ENCODE data around the gene EEA1. TPM values are rescaled to one million over a fixed set of nuclear protein-coding genes. Genes with fewer than 3 reads are reported as not detected.
A peak's percentile ranks its signal among the peaks of the same experiment; 100 is the strongest.

EEA1 gene
- total and polyA plus RNA-seq, 11 donors: 5.1 to 45.5 (median 28.5) TPM

DNA sequence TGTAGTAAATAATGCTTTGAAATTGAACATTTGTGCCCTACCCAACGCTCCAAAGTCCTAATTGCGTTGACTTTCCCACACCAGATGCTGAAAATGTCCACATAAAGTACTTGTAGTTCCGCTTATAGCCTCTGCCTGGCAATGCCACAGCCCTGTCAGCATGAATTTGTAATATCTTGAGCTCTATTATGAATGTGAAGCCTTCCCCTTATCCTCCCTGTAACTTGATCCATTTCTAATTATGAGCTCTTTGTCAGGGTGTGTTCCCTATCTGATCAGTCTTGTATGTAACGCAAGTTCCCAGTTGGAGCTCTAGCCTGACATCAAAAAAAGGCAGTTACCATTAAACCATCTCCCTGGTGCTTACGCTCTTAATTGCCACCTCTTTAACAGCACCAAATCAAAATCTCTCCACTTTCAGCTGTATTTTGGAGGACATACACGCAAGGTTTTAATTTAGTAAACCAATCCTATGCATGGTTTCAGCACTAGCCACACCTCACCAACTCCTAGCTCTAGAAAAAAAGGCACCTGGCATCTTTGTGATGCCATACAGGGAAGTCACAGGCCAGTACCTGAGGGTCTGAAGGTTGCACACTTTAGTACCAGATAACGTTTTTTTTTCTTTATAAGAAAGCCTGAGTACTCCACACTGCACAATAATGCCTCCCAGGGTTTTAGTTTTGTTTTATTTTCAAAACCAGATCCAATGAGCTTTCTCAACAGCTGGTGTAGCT is 69.3 kb downstream of the EEA1 start:
- H3K27me3 ChIP-seq: no peaks in the 10 kb centered on the region
- no peak overlapping the region for H3K27ac ChIP-seq
- TF ChIP-seq, protein P1, sequence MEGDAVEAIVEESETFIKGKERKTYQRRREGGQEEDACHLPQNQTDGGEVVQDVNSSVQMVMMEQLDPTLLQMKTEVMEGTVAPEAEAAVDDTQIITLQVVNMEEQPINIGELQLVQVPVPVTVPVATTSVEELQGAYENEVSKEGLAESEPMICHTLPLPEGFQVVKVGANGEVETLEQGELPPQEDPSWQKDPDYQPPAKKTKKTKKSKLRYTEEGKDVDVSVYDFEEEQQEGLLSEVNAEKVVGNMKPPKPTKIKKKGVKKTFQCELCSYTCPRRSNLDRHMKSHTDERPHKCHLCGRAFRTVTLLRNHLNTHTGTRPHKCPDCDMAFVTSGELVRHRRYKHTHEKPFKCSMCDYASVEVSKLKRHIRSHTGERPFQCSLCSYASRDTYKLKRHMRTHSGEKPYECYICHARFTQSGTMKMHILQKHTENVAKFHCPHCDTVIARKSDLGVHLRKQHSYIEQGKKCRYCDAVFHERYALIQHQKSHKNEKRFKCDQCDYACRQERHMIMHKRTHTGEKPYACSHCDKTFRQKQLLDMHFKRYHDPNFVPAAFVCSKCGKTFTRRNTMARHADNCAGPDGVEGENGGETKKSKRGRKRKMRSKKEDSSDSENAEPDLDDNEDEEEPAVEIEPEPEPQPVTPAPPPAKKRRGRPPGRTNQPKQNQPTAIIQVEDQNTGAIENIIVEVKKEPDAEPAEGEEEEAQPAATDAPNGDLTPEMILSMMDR (IDR thresholded peaks at IDR 0.05): no peak
- no peak for TF ChIP-seq POLR2A (IDR thresholded peaks at IDR 0.05)
- peaks cover 0 to 6% (median 0%) of the 10 kb centered on the region in 12 donors for H3K4me1 ChIP-seq
- H3K36me3 ChIP-seq: peaks cover 0 to 62% (median 35%) of the 10 kb centered on the region in 9 donors
- DNase-seq (no peak), ATAC-seq (peak in 3 of 4 donors; percentile 42 to 53 (median 48))
- 74 to 78% (median 76%) methylated on average over 7 of the region's 7 CpGs for WGBS, 4 donors
- H3K4me3 ChIP-seq: no peak overlapping the region
- intact Hi-C loops (cut with DNase I): loop anchor here in 1 of 10 donors (5.0 kb wide), 1 partner anchor 67 kb away; the partner anchor contains the start of gene EEA1
- H3K9me3 ChIP-seq: no peaks in the 10 kb centered on the region

DNA sequence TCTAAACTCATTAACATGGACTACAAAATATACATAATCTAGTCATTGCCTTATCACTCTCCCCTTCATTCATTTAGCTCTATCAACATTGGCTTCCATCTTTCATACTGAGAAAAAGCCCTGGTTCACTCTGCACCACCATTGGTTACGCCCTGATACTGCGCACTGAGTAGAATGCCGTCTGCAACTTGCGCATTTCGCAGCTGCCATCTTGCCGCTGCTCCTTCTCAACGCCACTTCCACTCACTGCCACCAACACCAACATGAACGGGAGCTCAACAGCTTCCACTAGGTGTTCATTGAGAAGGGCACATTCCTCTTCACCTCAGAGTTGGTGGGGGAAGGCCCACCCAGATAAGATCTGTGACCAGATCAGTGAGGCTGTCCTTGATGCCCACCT is 71.3 kb downstream of the EEA1 start:
- ATAC-seq: no peak
- intact Hi-C loops (cut with DNase I): no loop called here

DNA sequence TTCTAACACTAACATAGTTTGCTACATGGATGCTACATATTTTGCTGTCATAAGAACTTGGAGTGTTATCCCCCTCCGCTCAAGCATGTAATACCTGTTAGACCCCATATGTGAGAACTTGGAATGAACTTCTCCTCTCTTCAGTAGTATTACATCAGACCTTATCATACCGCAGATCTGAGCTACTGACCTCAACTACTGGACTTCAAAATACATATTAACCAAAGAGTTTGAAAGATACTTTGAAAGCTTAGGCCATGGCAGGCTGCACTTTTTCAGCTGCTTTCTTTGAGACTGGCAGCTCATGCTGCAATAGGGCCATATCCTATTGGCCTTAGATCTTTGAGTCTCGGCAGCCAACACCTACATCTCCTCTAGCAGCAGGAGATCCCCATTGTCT is 74.8 kb downstream of the EEA1 start:
- peaks cover 0 to 78% (median 45%) of the 10 kb centered on the region in 9 donors for H3K36me3 ChIP-seq
- no peak for ATAC-seq

More for the DNA sequence above, 71.3 kb downstream of the EEA1 start:
- Histone ChIP-seq H3K4me3 (no peak overlapping the region), H3K27ac (no peak overlapping the region), H3K27me3 (no peaks in the 10 kb centered on the region), H3K9me3 (no peaks in the 10 kb centered on the region), H3K36me3 (peaks cover 0 to 62% (median 21%) of the 10 kb centered on the region in 9 donors), H3K4me1 (peaks cover 0 to 6% (median 0%) of the 10 kb centered on the region in 12 donors)
- DNase-seq: no peak
- TF ChIP-seq, protein P1 (IDR thresholded peaks at IDR 0.05): no peak
- TF ChIP-seq POLR2A (IDR thresholded peaks at IDR 0.05): no peak
- 97 to 99% (median 99%) methylated on average over 8 of the region's 8 CpGs for WGBS, 4 donors

DNA sequence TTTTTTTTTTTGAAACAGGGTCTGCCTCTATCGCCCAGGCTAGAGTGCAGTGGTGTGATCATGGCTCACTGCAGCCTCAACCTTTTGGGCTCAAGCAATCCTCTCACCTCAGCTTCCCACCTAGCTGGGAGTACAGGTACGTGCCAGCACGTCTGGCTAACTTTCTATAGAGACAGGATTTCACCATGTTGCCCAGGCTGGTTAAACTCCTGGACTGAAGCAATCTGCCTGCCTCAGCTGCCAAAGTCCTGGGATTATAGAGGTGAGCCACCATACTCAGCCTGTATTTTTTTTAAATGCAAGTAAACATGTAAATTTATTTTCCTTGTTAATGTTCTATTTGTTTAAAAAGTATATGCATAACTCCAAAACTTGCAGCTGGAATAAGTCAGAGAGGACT is 80.4 kb downstream of the EEA1 start:
- H3K4me1 ChIP-seq: no peaks in the 10 kb centered on the region
- intact Hi-C loops (cut with DNase I): no loop called here
- TF ChIP-seq, protein P1 (IDR thresholded peaks at IDR 0.05): no peak
- no peak for TF ChIP-seq POLR2A (IDR thresholded peaks at IDR 0.05)
- DNase-seq (no peak), ATAC-seq (no peak)
- H3K9me3 ChIP-seq: no peaks in the 10 kb centered on the region
- no peak overlapping the region for H3K27ac ChIP-seq
- H3K4me3 ChIP-seq: no peak overlapping the region
- H3K36me3 ChIP-seq: peaks cover 0 to 73% (median 46%) of the 10 kb centered on the region in 9 donors
- no peaks in the 10 kb centered on the region for H3K27me3 ChIP-seq
- 95 to 98% (median 96%) methylated on average over 3 of the region's 3 CpGs for WGBS, 4 donors

More for the DNA sequence above, 74.8 kb downstream of the EEA1 start:
- no peak overlapping the region for H3K4me3 ChIP-seq
- H3K4me1 ChIP-seq: peaks cover 0 to 2% (median 0%) of the 10 kb centered on the region in 12 donors
- TF ChIP-seq, protein P1 (IDR thresholded peaks at IDR 0.05): no peak
- no peak for TF ChIP-seq POLR2A (IDR thresholded peaks at IDR 0.05)
- H3K27ac ChIP-seq: no peak overlapping the region
- no peaks in the 10 kb centered on the region for H3K9me3 ChIP-seq
- intact Hi-C loops (cut with DNase I): no loop called here
- WGBS, 4 donors: 93 to 100% (median 98%) methylated on average over 3 of the region's 3 CpGs
- no peaks in the 10 kb centered on the region for H3K27me3 ChIP-seq
- no peak for DNase-seq
